Loucy (cell line): Measurements from ENCODE around the gene SLC48A1.

Source experiments
- CTCF ChIP-seq: fragments of 200-600 bp; sonication (generic); conservative IDR thresholded peaks from 2 replicates; pipeline ENCODE4 v1.5.1; 2014; ENCODE audit warnings: mild to moderate bottlenecking, antibody characterized with exemption, low read length
- EZH2phosphoT487 ChIP-seq: fragments of 200-600 bp; IDR thresholded peaks from 2 replicates; pipeline ENCODE4 v1.6.1; 2018; ENCODE audit warnings: antibody characterized with exemption, mild to moderate bottlenecking, moderate library complexity, borderline replicate concordance

- TF ChIP-seq CTCF (no peak), EZH2phosphoT487 (no peak)
These were observed 18.3 kb downstream of the SLC48A1 start for GRCh38 chr12:47791351-47791746.
